ENCODE results near the gene HELB.
"Not testable (repeated sequence)": the region's sequence is repeated elsewhere in the genome, so short reads cannot be mapped to it uniquely, and the experiment has no call there.

Gene HELB

DNA sequence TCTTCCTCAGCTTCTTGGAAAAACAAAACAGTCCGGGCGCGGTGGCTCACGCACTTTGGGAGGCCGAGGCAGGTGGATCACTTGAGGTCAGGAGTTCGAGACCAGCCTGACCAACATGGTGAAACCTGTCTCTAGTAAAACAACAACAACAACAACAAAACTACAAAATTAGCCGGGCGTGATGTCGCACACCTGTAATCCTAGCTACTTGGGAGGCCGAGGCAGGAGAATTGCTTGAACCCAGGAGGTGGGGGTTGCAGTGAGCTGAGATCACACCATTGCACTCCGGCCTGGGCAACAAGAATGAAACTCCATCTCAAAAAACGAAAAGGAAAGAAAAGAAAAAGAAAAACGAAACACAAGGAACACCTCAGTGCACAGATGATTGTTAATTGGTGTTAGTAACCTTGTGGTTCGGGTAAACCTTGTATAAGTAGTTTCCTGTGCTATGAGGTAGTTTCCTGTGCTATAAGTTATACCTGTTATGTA lies 1.1 kb downstream of the HELB start:
- not testable (repeated sequence) for DNase-seq

- no peak for DNase-seq
Observed at GRCh38 chr12:66304296-66304900, 2.1 kb downstream of the HELB start.

GRCh38 chr12:66309606-66310005 lies 7.3 kb downstream of the HELB start:
- DNase-seq, result no peak

GRCh38 chr12:66312189-66312588 lies 9.9 kb downstream of the HELB start:
- DNase-seq, result no peak

GRCh38 chr12:66314278-66314677 lies 12.0 kb downstream of the HELB start:
- DNase-seq, result no peak

GRCh38 chr12:66319266-66319954 lies 17.1 kb downstream of the HELB start:
- no peak for DNase-seq

GRCh38 chr12:66320996-66321395 lies 18.7 kb downstream of the HELB start:
- no peak for DNase-seq

GRCh38 chr12:66321435-66321834 lies 19.1 kb downstream of the HELB start:
- no peak for DNase-seq

GRCh38 chr12:66323017-66323416 lies 20.7 kb downstream of the HELB start:
- no peak for DNase-seq

DNA sequence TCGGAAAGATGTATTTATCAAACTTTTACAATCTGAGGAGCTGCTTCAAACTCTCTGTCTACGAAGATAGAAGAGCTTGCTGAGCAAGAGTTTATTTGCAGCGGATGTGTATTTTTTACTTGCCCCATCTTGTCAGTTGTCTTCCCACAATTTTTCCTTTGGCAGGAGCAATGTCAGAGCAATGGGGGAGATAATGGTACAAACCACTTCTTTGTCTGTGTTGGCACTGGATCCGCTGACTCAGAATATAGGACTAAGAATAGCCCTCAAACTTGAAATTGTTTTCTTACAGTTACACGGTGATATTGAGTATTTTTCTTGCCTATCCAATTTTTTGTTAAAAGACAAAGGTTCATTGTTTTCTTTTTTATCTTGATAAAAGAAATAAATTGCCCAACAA lies 27.6 kb downstream of the HELB start:
- DNase-seq, result no peak

- DNase-seq, result no peak
Observed at GRCh38 chr12:66331016-66331415, 28.7 kb downstream of the HELB start.

DNA sequence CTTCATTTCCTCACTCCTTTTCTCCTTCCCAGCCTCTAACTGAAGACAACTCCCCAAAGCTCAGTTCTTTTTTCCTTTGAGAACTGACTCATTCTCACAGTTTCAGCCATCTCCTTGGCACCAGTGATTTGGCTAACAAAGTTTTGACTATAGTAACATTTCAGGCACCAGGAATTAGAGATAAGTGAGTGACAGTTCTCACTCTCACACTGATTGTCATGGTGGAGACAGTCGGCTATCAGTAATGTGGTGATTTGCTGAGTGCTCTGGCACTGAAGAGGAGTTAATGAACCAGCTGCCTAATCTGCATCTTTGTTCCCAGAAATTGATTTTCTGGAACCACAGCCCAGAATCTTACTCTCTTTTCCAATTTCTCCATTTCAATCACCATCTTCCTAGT lies 29.5 kb downstream of the HELB start:
- no peak for DNase-seq

DNA sequence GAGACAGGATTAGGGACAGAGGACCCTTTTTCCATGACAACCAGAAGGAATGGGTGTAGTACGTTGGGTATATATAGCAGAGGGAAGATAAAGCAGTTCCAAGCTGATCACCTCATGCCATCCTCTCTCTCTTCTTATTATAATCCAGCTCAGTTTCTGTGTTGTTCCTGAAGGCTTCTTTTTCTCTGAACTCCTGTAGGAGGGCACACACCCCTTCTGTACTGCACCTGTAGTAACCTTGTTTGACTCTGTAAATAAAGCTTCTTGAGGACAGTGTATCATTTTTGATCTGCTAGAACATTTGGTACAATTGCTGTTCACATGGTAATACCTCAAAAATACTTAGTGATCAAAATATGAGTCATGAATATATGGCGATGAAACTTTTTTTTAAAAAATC lies 33.5 kb downstream of the HELB start:
- DNase-seq, result no peak

DNA sequence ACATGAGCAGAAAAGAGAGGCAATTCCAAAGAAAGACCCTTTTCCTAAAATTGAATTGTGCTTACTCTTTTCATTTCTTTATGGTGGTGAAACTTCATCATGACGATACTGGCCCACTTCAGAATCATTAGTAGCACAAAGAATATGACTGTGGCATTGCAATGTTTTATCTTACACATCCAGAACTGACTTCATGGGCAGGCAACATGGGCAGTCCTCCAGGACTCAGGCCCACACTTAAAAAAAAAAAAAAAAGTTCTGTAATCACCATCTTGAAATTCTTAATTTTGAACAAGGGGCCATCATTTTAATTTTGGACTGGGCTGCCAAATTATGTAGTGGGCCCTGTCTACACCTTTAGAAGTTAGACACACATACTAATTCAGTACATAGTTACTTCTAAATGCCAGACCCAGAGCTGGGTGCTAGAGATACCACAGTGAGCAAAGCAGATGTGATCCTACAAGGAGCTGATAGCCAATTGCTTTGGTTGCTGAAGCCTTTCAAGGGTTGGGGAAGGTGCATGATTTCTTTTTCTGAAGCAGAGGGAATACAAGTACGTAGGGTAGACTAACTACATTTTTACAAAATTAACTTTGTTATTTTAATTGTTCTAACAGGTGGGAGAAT lies 35.2 kb downstream of the HELB start:
- no peak for DNase-seq

GRCh38 chr12:66340131-66340530 lies 37.8 kb downstream of the HELB start:
- no peak for DNase-seq

- DNase-seq, result no peak
Observed at GRCh38 chr12:66341126-66341525, 38.8 kb downstream of the HELB start.

DNA sequence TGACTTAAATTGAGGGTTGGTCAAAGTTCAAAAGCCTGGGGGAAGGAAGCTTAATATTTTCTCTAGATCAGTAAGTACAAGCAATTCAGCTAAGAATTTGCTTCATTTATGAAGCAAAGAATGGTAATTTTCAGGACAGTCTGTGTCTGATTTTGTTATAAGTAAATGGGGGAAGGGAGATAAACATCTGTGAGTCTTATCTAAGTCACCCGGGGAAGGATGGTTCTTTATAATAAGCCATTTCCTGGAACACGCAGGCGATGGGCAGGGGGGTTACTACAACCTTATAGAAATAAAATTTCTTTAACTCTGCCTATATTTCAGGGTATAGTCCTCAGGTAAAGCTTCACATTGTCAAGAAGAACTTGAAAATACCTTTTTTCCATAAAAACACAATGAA lies 42.9 kb downstream of the HELB start:
- no peak for DNase-seq

DNA sequence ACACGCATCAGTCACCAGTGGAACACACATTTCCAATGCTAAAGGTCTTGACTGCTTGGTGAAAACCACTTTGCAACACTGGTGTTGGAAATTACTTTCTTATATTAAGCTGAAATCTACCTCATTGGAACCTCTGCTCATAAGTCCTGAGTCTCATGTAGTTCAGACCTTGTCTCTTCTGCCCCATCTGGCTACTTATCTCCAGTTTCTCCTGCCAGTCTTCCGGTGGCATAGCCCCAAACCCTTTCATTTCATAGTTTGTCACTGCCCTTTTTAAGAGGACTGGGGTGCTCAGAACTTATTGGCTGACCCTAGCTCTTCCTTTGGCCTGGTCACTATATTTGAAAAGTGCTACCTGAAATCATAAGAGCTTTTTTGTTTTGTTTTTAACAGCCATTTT lies 43.7 kb downstream of the HELB start:
- no peak for DNase-seq

- no peak for DNase-seq
Observed at GRCh38 chr12:66351301-66351700, 49.0 kb downstream of the HELB start.

GRCh38 chr12:66352197-66352596 lies 49.9 kb downstream of the HELB start:
- DNase-seq, result no peak

GRCh38 chr12:66352899-66353298 lies 50.6 kb downstream of the HELB start:
- DNase-seq, result no peak

DNA sequence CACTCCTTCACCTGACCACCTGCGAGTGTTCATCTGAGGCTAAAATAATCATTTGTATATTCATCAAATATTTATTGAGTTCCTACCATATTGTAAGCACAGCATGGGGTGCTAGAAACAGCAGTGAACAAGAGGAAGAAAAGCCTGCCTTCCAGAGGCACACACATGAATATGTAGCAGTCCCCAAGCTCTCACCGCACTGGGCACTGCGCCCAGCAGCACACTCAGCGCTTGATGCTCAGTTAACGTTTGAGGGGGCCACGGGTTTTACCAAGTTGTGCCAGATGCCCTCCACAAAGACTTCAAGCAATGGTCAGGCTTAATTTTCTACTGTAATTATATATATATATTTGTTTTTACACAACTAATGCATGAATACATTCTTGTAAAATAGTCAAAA lies 52.0 kb downstream of the HELB start:
- no peak for DNase-seq

DNA sequence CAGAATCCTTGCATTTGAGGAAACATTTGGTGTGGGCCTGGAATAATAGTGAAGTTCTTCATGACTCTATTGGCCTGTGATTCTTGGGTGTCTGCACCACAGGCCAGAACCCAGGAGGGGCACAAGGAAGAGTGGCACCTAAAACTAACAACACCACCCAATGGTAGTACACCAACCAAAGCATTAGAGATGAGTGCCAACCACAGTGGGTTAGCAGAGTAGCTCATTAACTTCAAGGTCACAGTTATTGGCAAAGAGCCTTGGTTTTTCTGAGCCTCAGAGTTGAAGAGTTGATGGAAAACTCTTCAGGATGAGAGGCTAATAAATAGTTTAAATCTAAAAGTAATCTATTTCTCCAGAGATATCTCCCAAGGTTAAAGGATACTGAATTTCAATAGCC lies 57.0 kb downstream of the HELB start:
- no peak for DNase-seq

DNA sequence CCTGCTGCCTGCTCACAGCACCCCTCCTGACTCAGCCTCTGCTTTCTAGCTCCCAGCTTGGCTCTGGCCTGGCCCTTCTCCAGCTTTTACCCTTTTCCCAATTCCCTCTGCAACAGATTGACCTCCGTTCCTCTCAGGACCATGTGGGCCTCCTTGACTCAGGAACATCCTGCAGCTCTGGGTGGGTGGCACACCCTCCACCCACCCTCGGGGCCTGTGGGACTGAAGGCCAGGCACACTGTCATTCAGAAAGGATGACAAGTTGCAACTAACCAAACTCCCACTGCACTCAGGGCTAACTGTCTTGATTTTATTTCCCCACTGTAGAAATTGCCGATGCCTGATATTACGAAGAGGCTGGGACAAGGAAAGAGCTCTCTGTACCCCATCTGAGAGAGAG lies 59.4 kb downstream of the HELB start:
- no peak for DNase-seq

All from activated CD4-positive, CD25-positive, alpha-beta regulatory T cell (primary cell).